CD4-positive, CD25-positive, alpha-beta regulatory T cell (primary cell): Measurements from ENCODE around the gene STK16. TPM values are rescaled to one million over a fixed set of nuclear protein-coding genes. Genes with fewer than 3 reads are reported as not detected.
"Not testable (repeated sequence)": the region's sequence is repeated elsewhere in the genome, so short reads cannot be mapped to it uniquely, and the experiment has no call there.

Experiments
- ATAC-seq, 2 donors: fragments of 150-1000 bp; cut with Tn5 transposase; one replicate each; pipeline ENCODE4 v1.10.0; 2021; ENCODE audit warnings: low read depth in 2 of 2, moderate number of reproducible peaks in 2 of 2, moderate library complexity in 1 of 2
- DNase-seq, 3 donors: peaks; one replicate each; pipeline versions ENCODE4 v3.0.0 to v3.0.0-alpha.2; 2012 to 2022; ENCODE audit warnings: mixed read lengths in 1 of 3
- H3K27ac ChIP-seq: one replicate; pipeline ENCODE4 v1.7.0; 2013; ENCODE audit warnings: mild to moderate bottlenecking, low read length; ENCODE audit not compliant: insufficient read depth, poor library complexity, severe bottlenecking
- H3K27me3 ChIP-seq: one replicate; pipeline ENCODE4 v1.7.0; 2013; ENCODE audit warnings: low read length; ENCODE audit not compliant: control insufficient read depth, insufficient read depth
- H3K36me3 ChIP-seq: one replicate; pipeline ENCODE4 v1.7.0; 2013; ENCODE audit warnings: mild to moderate bottlenecking, low read length, moderate library complexity; ENCODE audit not compliant: control insufficient read depth, insufficient read depth
- H3K4me1 ChIP-seq: 2 replicates; pipeline ENCODE4 v1.7.0; 2013; ENCODE audit warnings: mild to moderate bottlenecking, low read length; ENCODE audit not compliant: insufficient read depth, control insufficient read depth, poor library complexity, severe bottlenecking
- H3K4me3 ChIP-seq: one replicate; pipeline ENCODE4 v1.7.0; 2013; ENCODE audit warnings: low read depth, mild to moderate bottlenecking, low read length, moderate library complexity
- H3K9me3 ChIP-seq, 2 experiments: 1 replicate in 1 of 2; 2 replicates in 1 of 2; pipeline ENCODE4 v1.7.0; 2013; ENCODE audit warnings: low read length in 2 of 2, mild to moderate bottlenecking in 1 of 2, moderate library complexity in 1 of 2; ENCODE audit not compliant: control insufficient read depth in 2 of 2
- H3K27ac Mint-ChIP-seq, 3 donors: one replicate each; pipeline ENCODE4 v1.8.0; 2020 to 2022; ENCODE audit warnings: mild to moderate bottlenecking in 3 of 3, mixed read lengths in 3 of 3, moderate library complexity in 2 of 3
- H3K27me3 Mint-ChIP-seq: one replicate; pipeline ENCODE4 v1.8.0; 2022; ENCODE audit warnings: mild to moderate bottlenecking, mixed read lengths
- H3K36me3 Mint-ChIP-seq: one replicate; pipeline ENCODE4 v1.8.0; 2020; ENCODE audit warnings: mixed read lengths
- H3K4me1 Mint-ChIP-seq, 4 donors: one replicate each; pipeline ENCODE4 v1.8.0; 2020 to 2022; ENCODE audit warnings: mixed read lengths in 4 of 4, mild to moderate bottlenecking in 1 of 4
- H3K4me3 Mint-ChIP-seq, 4 donors: one replicate each; pipeline ENCODE4 v1.8.0; 2020 to 2022; ENCODE audit warnings: mild to moderate bottlenecking in 4 of 4, mixed read lengths in 4 of 4, moderate library complexity in 3 of 4
- H3K9me3 Mint-ChIP-seq, 7 donors: one replicate each; pipeline ENCODE4 v1.8.0; 2020 to 2022; ENCODE audit warnings: mixed read lengths in 7 of 7, mild to moderate bottlenecking in 3 of 7, moderate library complexity in 2 of 7
- polyA plus RNA-seq, 4 donors: library from polyadenylated mRNA; unstranded; fragments of 300-500 nt; fragmentation: Illumina TruSeq; gene quantifications; one replicate each; pipeline ENCODE4 v1.2.3, GENCODE V29; 2021
- total RNA-seq: library from RNA; stranded (reverse); gene quantifications from one replicate; pipeline ENCODE4 v1.2.3, GENCODE V29; 2022

The STK16 gene
- total and polyA plus RNA-seq, 5 donors from 2014 or later, result 14.8 to 26.1 (median 19.8) TPM

DNA sequence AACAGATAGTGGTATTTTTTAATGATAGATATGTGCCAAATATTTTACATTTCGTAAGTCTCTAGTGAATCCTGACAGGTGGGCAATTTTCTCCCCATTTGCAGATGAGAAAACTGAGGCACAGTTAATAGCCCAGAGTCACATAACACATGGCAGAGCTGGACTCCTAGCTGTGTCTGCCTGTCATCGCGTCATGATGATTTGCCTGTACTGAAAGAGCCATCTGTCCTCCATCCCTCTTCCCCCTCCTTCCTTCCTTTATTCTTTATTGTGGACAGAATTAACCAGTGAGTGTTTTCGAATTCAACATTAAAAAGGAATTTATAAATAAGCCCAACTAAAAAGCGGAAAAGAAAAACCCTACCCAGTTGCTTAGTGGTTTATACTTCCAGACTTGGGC, 37.1 kb downstream of the STK16 start:
- no peak overlapping the region for H3K27ac ChIP-seq
- peaks cover 28% of the 10 kb centered on the region for H3K36me3 Mint-ChIP-seq
- H3K9me3 ChIP-seq, result no peaks in the 10 kb centered on the region
- H3K27ac Mint-ChIP-seq, result peak overlapping the region in 2 of 3 donors; percentile 4 to 81
- DNase-seq, result no peak
- H3K4me3 Mint-ChIP-seq, result peak overlapping the region in 2 of 4 donors; percentile 20 to 48
- peaks cover 55% of the 10 kb centered on the region for H3K36me3 ChIP-seq
- H3K9me3 Mint-ChIP-seq, result peaks cover 0 to 2% (median 0%) of the 10 kb centered on the region in 7 donors
- peaks cover 19 to 63% (median 26%) of the 10 kb centered on the region in 4 donors for H3K4me1 Mint-ChIP-seq
- H3K27me3 Mint-ChIP-seq, result peaks cover 8% of the 10 kb centered on the region
- ATAC-seq, result no peak
- H3K27me3 ChIP-seq, result no peaks in the 10 kb centered on the region
- H3K4me3 ChIP-seq, result no peak overlapping the region
- H3K4me1 ChIP-seq, result peaks cover 31% of the 10 kb centered on the region

DNA sequence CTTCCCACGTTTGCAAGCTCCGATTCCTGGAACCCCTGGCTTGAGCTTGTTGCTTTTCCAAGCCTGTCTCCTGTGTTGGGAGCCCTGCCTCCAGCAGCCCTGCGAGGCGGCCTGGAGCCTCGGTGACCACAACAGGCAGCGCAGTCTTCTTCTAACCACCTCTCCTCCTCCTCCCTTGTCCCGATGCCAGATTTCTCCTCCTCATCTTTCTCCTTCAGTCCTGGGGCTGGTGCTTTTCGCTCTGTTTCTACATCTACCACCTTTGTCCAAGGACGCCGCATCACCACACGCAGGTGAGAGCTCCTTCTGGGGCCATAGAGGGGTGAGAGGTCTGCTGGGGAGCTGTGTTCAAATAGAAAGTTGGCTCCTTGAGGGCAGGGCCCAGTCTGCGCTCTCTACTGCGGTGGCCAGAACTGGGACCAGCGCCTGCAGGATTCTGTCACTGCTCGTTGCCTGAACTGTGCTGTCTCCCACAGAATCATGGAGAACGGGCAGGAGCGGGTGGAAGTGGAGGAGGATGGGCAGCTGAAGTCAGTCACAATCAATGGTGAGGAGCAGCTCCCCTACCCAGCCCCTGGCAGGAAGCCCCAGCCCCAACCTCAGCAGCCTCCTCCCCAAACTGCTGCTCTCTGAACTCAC, 37.8 kb downstream of the STK16 start:
- no peak overlapping the region for H3K4me3 ChIP-seq
- Mint-ChIP-seq H3K4me3 (peak overlapping the region in 3 of 4 donors; percentile 18 to 69 (median 54)), H3K9me3 (peaks cover 0 to 2% (median 0%) of the 10 kb centered on the region in 7 donors), H3K27ac (peak overlapping the region in 2 of 3 donors; percentile 14 to 81), H3K4me1 (peaks cover 12 to 57% (median 19%) of the 10 kb centered on the region in 4 donors), H3K36me3 (peaks cover 28% of the 10 kb centered on the region), H3K27me3 (peaks cover 8% of the 10 kb centered on the region)
- peaks cover 24% of the 10 kb centered on the region for H3K4me1 ChIP-seq
- no peaks in the 10 kb centered on the region for H3K9me3 ChIP-seq
- DNase-seq (no peak), ATAC-seq (no peak)
- H3K36me3 ChIP-seq, result peaks cover 55% of the 10 kb centered on the region
- H3K27me3 ChIP-seq, result no peaks in the 10 kb centered on the region
- no peak overlapping the region for H3K27ac ChIP-seq

DNA sequence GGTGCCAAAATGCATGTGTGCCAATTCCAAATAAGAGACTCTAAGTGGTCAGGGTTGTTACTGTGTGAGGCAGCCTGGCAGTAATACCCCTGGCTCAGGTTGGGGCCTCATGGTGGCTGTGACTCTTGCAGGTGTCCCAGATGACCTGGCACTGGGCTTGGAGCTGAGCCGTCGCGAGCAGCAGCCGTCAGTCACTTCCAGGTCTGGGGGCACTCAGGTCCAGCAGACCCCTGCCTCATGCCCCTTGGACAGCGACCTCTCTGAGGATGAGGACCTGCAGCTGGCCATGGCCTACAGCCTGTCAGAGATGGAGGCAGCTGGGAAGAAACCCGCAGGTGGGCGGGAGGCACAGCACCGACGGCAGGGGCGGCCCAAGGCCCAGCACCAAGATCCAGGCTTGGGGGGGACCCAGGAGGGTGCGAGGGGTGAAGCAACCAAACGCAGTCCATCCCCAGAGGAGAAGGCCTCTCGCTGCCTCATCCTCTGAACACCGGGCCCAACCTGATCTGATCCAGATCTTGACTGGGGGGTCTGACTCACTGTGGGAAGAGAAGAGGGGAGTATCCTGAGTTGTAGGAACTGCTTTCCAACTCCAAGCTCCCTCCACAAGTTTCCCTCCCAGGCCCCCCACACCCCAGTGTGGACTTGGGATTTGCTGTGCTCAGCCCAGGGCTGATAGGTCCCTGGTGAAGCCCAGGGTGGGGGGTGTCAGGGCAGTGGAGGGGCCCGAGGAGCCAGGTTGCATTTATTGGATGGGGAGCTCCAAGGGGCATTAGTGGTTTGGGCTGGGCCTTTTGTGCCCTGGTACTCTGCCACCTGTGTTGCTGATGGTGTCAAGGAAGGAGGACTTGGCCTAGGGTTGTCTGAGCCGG, 39.5 kb downstream of the STK16 start:
- H3K36me3 Mint-ChIP-seq, result peaks cover 28% of the 10 kb centered on the region
- no peak overlapping the region for H3K27ac Mint-ChIP-seq
- peaks cover 5% of the 10 kb centered on the region for H3K27me3 Mint-ChIP-seq
- no peaks in the 10 kb centered on the region for H3K27me3 ChIP-seq
- peaks cover 13% of the 10 kb centered on the region for H3K4me1 ChIP-seq
- no peak overlapping the region for H3K4me3 ChIP-seq
- H3K27ac ChIP-seq, result no peak overlapping the region
- no peak for ATAC-seq
- no peak overlapping the region for H3K4me3 Mint-ChIP-seq
- peaks cover 6 to 43% (median 11%) of the 10 kb centered on the region in 4 donors for H3K4me1 Mint-ChIP-seq
- peaks cover 0 to under 1% (median 0%) of the 10 kb centered on the region in 7 donors for H3K9me3 Mint-ChIP-seq
- no peak for DNase-seq
- peaks cover 55% of the 10 kb centered on the region for H3K36me3 ChIP-seq
- no peaks in the 10 kb centered on the region for H3K9me3 ChIP-seq

DNA sequence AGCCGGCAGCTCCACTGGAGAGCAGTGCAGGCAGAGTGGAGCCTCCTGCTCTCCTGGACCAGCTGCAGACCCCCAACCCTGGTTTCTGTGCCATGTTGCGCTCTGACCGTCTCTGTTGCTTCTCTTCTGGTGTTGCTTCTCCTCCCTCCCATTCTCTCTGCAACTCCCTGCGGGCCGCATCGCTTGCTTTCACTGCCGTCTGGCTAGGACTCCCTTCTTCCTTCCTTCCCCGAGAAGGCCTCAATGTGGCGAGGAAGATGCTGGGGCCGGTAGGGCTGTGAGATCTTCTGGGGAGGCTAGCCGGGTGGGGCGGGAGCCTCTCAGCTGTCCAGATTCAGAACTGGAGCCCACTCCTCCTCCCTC, 40.1 kb downstream of the STK16 start:
- H3K27ac Mint-ChIP-seq, result no peak overlapping the region

DNA sequence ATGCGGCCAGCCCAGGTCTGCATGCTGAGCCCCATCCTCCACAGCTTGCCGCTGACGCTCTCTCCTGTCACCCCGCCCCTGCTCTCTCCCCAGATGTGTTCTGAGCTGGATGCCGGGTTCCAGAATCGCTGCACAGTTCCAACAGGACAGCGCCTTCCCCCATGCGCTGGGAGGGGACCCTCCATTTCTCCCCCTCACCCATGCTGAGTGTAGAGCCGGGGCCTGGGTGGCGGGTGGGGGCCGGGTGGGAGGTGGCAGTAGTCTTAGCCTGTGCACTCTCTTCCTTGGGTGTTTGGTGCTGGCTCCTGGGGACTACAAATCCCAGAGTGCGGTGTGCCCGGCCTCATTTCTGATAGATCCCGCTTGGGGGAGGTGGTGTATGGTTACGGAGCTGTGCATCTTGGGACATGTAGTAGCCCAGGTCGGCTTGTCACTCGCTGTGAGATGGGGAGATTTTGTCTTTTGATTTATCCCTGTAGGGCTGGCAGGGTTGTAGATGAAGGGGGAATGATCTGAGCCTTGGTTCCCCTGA, 40.7 kb downstream of the STK16 start:
- Histone ChIP-seq H3K4me3 (no peak overlapping the region), H3K27me3 (no peaks in the 10 kb centered on the region), H3K4me1 (peaks cover 4% of the 10 kb centered on the region), H3K36me3 (peaks cover 48% of the 10 kb centered on the region), H3K27ac (no peak overlapping the region), H3K9me3 (no peaks in the 10 kb centered on the region)
- Mint-ChIP-seq H3K36me3 (peaks cover 22% of the 10 kb centered on the region), H3K9me3 (no peaks in the 10 kb centered on the region), H3K27me3 (peaks cover 4% of the 10 kb centered on the region), H3K4me3 (no peak overlapping the region), H3K27ac (peak overlapping the region in 2 of 3 donors; percentile 60 to 63), H3K4me1 (peaks cover 6 to 30% (median 8%) of the 10 kb centered on the region in 4 donors)
- DNase-seq, result no peak
- ATAC-seq, result no peak

More for the DNA sequence above, 40.1 kb downstream of the STK16 start:
- Mint-ChIP-seq H3K36me3 (peaks cover 28% of the 10 kb centered on the region), H3K9me3 (no peaks in the 10 kb centered on the region), H3K27me3 (peaks cover 4% of the 10 kb centered on the region), H3K4me1 (peaks cover 6 to 36% (median 9%) of the 10 kb centered on the region in 4 donors), H3K4me3 (peak overlapping the region in 1 of 4 donors; percentile 72)
- no peak overlapping the region for H3K4me3 ChIP-seq
- H3K36me3 ChIP-seq, result peaks cover 54% of the 10 kb centered on the region
- DNase-seq (no peak), ATAC-seq (no peak)
- H3K4me1 ChIP-seq, result peaks cover 6% of the 10 kb centered on the region
- H3K27me3 ChIP-seq, result no peaks in the 10 kb centered on the region
- H3K27ac ChIP-seq, result no peak overlapping the region
- no peaks in the 10 kb centered on the region for H3K9me3 ChIP-seq

DNA sequence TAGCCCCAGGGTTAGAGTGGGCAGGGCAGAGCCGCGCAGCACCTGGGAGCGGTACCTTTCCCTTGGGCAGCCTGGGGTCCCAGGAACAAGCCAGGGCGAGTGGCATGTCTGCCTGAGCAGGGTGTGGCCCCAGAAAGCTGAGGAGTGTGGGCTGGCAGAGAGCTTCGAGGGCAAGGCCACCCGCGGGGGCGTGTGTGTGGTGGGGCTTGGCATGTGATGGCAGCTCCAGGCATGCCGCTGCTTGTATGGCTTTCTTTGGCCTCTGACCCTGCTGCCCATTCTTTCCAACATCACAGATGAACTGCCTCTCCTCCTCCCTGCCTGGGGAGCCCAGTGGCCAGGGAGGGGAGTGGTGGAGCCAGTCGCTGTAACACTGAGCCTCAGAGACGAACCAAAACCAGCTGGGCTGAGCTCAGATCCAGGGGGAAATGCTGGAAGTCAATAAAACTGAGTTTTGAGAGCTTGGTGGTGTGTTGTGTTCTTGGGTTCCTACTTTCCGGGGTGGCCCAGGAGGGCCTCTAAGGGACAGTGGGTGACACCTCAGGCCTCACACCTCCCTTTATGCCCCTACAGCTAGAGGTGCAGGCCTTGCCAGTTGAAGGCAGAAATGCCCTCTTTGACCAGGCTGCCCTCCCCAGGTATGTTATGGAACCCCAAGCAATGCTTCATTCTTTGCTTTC, 41.3 kb downstream of the STK16 start:
- H3K27me3 Mint-ChIP-seq, result peaks cover 4% of the 10 kb centered on the region
- ATAC-seq (no peak), DNase-seq (no peak)
- peak overlapping the region in 1 of 4 donors; percentile 80 for H3K4me3 Mint-ChIP-seq
- Histone ChIP-seq H3K36me3 (peaks cover 42% of the 10 kb centered on the region), H3K9me3 (no peaks in the 10 kb centered on the region), H3K4me1 (peaks cover 4% of the 10 kb centered on the region), H3K27ac (no peak overlapping the region), H3K27me3 (no peaks in the 10 kb centered on the region), H3K4me3 (no peak overlapping the region)
- H3K36me3 Mint-ChIP-seq, result peaks cover 16% of the 10 kb centered on the region
- H3K27ac Mint-ChIP-seq, result peak overlapping the region in 2 of 3 donors; percentile 60 to 63
- no peaks in the 10 kb centered on the region for H3K9me3 Mint-ChIP-seq
- H3K4me1 Mint-ChIP-seq, result peaks cover 3 to 24% (median 7%) of the 10 kb centered on the region in 4 donors

DNA sequence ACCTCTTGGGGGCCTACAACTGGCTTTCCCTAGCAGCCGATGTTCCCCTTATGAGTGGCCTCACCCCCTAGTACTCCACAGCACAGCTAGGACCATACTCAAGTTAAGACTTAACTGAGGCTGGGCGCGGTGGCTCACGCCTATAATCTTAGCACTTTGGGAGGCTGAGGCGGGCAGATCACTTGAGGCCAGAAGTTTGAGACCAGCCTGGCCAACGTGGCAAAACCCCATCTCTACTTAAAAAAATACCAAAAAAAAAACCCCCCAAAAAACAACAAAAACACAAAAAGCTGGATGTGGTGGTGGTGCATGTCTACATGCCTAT, 41.8 kb downstream of the STK16 start:
- not testable (repeated sequence) for H3K27me3 Mint-ChIP-seq, H3K27ac Mint-ChIP-seq, H3K4me3 ChIP-seq, H3K4me1 ChIP-seq, H3K27ac ChIP-seq, DNase-seq, ATAC-seq, H3K27me3 ChIP-seq, H3K4me3 Mint-ChIP-seq, H3K9me3 ChIP-seq, H3K9me3 Mint-ChIP-seq
- H3K36me3 ChIP-seq, result peaks cover 37% of the 10 kb centered on the region
- H3K4me1 Mint-ChIP-seq, result peaks cover 2 to 20% (median 6%) of the 10 kb centered on the region in 4 donors
- peaks cover 15% of the 10 kb centered on the region for H3K36me3 Mint-ChIP-seq
